Keratinocyte (primary cell): ENCODE measurements around the gene VPS35L. TPM values are rescaled to one million over a fixed set of nuclear protein-coding genes. Genes with fewer than 3 reads are reported as not detected.
A peak's percentile ranks its signal among the peaks of the same experiment; 100 is the strongest.

Experiments used
- DNase-seq: peaks from one replicate; pipeline ENCODE4 v3.0.0-alpha.2; 2011; ENCODE audit warnings: low read depth, missing footprints, low spot score
- FAIRE-seq: peaks from 2 replicates; lab custom pipeline; 2011; peaks lifted over from hg19 to GRCh38; lab: Jason Lieb, UNC
- H2AFZ ChIP-seq: 2 replicates; pipeline ENCODE4 v1.6.0; 2012; ENCODE audit warnings: low read length, control low read depth, inconsistent platforms; ENCODE audit not compliant: control insufficient read depth
- H3K27ac ChIP-seq: 2 replicates; pipeline ENCODE4 v1.5.1; 2011; ENCODE audit warnings: low read length; ENCODE audit not compliant: control insufficient read depth, insufficient read depth
- H3K27me3 ChIP-seq: 3 replicates; pipeline ENCODE4 v1.6.0; 2011; ENCODE audit warnings: low read length; ENCODE audit not compliant: control insufficient read depth, insufficient read depth; ENCODE audit errors: extremely low read depth
- H3K36me3 ChIP-seq, 2 experiments: 2 replicates in 1 of 2; 3 replicates in 1 of 2; pipeline ENCODE4 v1.5.1; 2011; ENCODE audit warnings: low read length in 2 of 2, mild to moderate bottlenecking in 1 of 2; ENCODE audit not compliant: control insufficient read depth in 2 of 2, insufficient read depth in 2 of 2; ENCODE audit errors: extremely low read depth in 1 of 2
- H3K4me1 ChIP-seq: 3 replicates; pipeline ENCODE4 v1.5.1; 2011; ENCODE audit warnings: low read length; ENCODE audit not compliant: control insufficient read depth, insufficient read depth; ENCODE audit errors: extremely low read depth
- H3K4me2 ChIP-seq: 3 replicates; pipeline ENCODE4 v1.6.0; 2011; ENCODE audit warnings: low read depth, low read length; ENCODE audit not compliant: control insufficient read depth, insufficient read depth; ENCODE audit errors: extremely low read depth
- H3K4me3 ChIP-seq, 3 experiments: fragments of 200-600 bp in 1 of 3; sonication (generic) in 1 of 3; 2 replicates in 2 of 3; 3 replicates in 1 of 3; pipeline ENCODE4 v1.5.1; 2011 to 2016; ENCODE audit warnings: low read length in 3 of 3, mild to moderate bottlenecking in 3 of 3, control low read depth in 2 of 3, inconsistent platforms in 1 of 3, low read depth in 1 of 3, mixed read lengths in 1 of 3, mixed run types in 1 of 3, moderate library complexity in 1 of 3; ENCODE audit not compliant: control insufficient read depth in 2 of 3, insufficient read depth in 2 of 3; ENCODE audit errors: extremely low read depth in 1 of 3
- H3K79me2 ChIP-seq: 2 replicates; pipeline ENCODE4 v1.6.0; 2012; ENCODE audit warnings: low read length; ENCODE audit not compliant: control insufficient read depth, insufficient read depth
- H3K9ac ChIP-seq: 3 replicates; pipeline ENCODE4 v1.6.0; 2011; ENCODE audit warnings: low read length; ENCODE audit not compliant: control insufficient read depth, insufficient read depth; ENCODE audit errors: extremely low read depth
- H3K9me1 ChIP-seq: 3 replicates; pipeline ENCODE4 v1.6.0; 2011; ENCODE audit warnings: low read length; ENCODE audit not compliant: control insufficient read depth, insufficient read depth; ENCODE audit errors: extremely low read depth
- H3K9me3 ChIP-seq: 2 replicates; pipeline ENCODE4 v1.5.1; 2012; ENCODE audit warnings: low read depth, low read length; ENCODE audit not compliant: control insufficient read depth
- H4K20me1 ChIP-seq: 3 replicates; pipeline ENCODE4 v1.6.0; 2011; ENCODE audit warnings: low read length; ENCODE audit not compliant: control insufficient read depth, insufficient read depth; ENCODE audit errors: extremely low read depth
- CTCF ChIP-seq, 3 experiments: IDR thresholded peaks in 1 of 3; conservative IDR thresholded peaks in 1 of 3; optimal IDR thresholded peaks in 1 of 3; 2 replicates in 2 of 3; 3 replicates in 1 of 3; pipeline versions ENCODE3 to v1.5.1; 2011; ENCODE audit warnings: low read length in 3 of 3, mild to moderate bottlenecking in 3 of 3, moderate library complexity in 2 of 3, control low read depth in 1 of 3, inconsistent platforms in 1 of 3; ENCODE audit not compliant: insufficient read depth in 2 of 3; ENCODE audit errors: extremely low read depth in 1 of 3
- EZH2 ChIP-seq: IDR thresholded peaks from one replicate; pipeline ENCODE4 v1.6.1; 2012; ENCODE audit warnings: inconsistent platforms, mild to moderate bottlenecking, low read length, moderate library complexity
- dilution Hi-C: fragments of 300-500 bp; cut with MboI; formaldehyde crosslinking; loops from one replicate; pipeline ENCODE4 v1.7.0; 2020; ENCODE audit warnings: low sequenced_read_pairs; ENCODE audit not compliant: extremely low pct_ligation_motif_present
- polyA plus RNA-seq, 5 experiments: library from polyadenylated mRNA; depleted of rRNA in 3 of 5; stranded (reverse) in 3 of 5; stranded (forward) in 1 of 5; unstranded in 1 of 5; fragments of >200 nt; gene quantifications; 1 replicate in 1 of 5; 2 replicates in 3 of 5; 3 replicates in 1 of 5; pipeline versions ENCODE4 v1.2.1 to v1.2.3, GENCODE V29; 2011 to 2012; ENCODE audit warnings: missing spikeins in 2 of 5, low read depth in 1 of 5, low replicate concordance in 1 of 5

VPS35L gene
- polyA plus RNA-seq, 1 donor (not counting 4 experiments of a cell fraction or from before 2014, with no cell fraction given), result 22.1 TPM

- H3K4me1 ChIP-seq, result peaks cover 16% of the 10 kb centered on the region
- no peaks in the 10 kb centered on the region for H3K9me1 ChIP-seq
- no peak overlapping the region for H3K9ac ChIP-seq
- H3K4me2 ChIP-seq, result peak overlapping the region; percentile 74
- TF ChIP-seq CTCF (optimal IDR thresholded peaks at IDR 0.05 in 1 of 3, IDR thresholded peaks at IDR 0.05 in 1 of 3, conservative IDR thresholded peaks at IDR 0.05 in 1 of 3; ENCODE audit: extremely low read depth in 1 of 3, insufficient read depth in 2 of 3, low read length in 3 of 3) (no peak), EZH2 (no peak)
- H2AFZ ChIP-seq, result no peak overlapping the region
- H3K27ac ChIP-seq, result no peak overlapping the region
- DNase-seq (no peak), FAIRE-seq (no peak)
- no peaks in the 10 kb centered on the region for H3K9me3 ChIP-seq
- H3K4me3 ChIP-seq, result no peak overlapping the region
- dilution Hi-C loops, result no loop called here
- H3K79me2 ChIP-seq, result no peaks in the 10 kb centered on the region
- H4K20me1 ChIP-seq, result peaks cover 12% of the 10 kb centered on the region
- peaks cover 4 to 19% of the 10 kb centered on the region in 2 experiments for H3K36me3 ChIP-seq
- H3K27me3 ChIP-seq, result no peaks in the 10 kb centered on the region
Measured at GRCh38 chr16:19696961-19697360, 141.5 kb downstream of the VPS35L start.

- DNase-seq, result no peak
- FAIRE-seq, result no peak
- H3K27me3 ChIP-seq, result no peaks in the 10 kb centered on the region
- H3K9ac ChIP-seq, result no peak overlapping the region
- H4K20me1 ChIP-seq, result peaks cover 12% of the 10 kb centered on the region
- TF ChIP-seq CTCF (optimal IDR thresholded peaks at IDR 0.05 in 1 of 3, IDR thresholded peaks at IDR 0.05 in 1 of 3, conservative IDR thresholded peaks at IDR 0.05 in 1 of 3; ENCODE audit: extremely low read depth in 1 of 3, insufficient read depth in 2 of 3, low read length in 3 of 3) (no peak), EZH2 (no peak)
- no peaks in the 10 kb centered on the region for H3K9me1 ChIP-seq
- no peak overlapping the region for H3K27ac ChIP-seq
- no peak overlapping the region for H3K4me3 ChIP-seq
- no peak overlapping the region for H2AFZ ChIP-seq
- H3K9me3 ChIP-seq, result no peaks in the 10 kb centered on the region
- H3K4me1 ChIP-seq, result peaks cover 16% of the 10 kb centered on the region
- dilution Hi-C loops, result no loop called here
- H3K79me2 ChIP-seq, result no peaks in the 10 kb centered on the region
- H3K4me2 ChIP-seq, result no peak overlapping the region
- peaks cover 1 to 19% of the 10 kb centered on the region in 2 experiments for H3K36me3 ChIP-seq
Measured at GRCh38 chr16:19697756-19698318, 142.3 kb downstream of the VPS35L start.
